ENCODE results near the gene SERINC5. TPM values are rescaled to one million over a fixed set of nuclear protein-coding genes. Genes with fewer than 3 reads are reported as not detected.

SERINC5 gene
- total RNA-seq, 1 experiment from 2014 or later = 128 TPM

DNA sequence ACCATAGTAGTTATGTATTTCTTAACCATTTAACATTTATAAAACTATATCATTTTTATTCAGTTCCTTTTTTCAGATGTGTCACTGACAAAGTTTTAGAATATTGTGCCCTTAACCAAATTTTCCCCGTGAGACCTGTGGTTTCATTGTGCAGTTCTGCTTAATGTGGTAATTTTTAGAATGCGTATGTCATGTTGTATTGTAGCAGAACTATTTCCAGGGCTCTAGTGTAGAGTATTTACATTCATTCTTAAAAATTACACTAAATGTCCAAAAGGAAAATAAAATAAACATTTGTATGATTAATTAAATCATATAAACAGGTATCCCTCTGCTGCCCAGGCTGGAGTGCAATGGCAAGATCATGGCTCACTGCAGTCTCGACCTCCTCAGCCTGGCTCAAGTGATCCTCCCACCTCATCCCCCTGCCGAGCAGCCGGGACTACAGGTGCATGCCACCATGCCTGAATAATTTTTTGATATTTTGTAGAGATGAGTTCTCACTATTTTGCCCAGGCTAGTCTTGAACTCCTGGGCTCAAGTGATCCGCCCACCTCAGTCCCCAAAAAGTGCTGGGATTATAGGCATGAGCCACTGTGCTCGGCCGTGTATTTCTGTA lies 15.4 kb downstream of the SERINC5 start (continued):
- TF ChIP-seq, protein P1, sequence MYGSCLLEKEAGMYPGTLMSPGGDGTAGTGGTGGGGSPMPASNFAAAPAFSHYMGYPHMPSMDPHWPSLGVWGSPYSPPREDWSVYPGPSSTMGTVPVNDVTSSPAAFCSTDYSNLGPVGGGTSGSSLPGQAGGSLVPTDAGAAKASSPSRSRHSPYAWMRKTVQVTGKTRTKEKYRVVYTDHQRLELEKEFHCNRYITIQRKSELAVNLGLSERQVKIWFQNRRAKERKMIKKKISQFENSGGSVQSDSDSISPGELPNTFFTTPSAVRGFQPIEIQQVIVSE (CRISPR knock-in tag; IDR thresholded peaks at IDR 0.05; ENCODE audit: borderline replicate concordance) = no peak
- TF ChIP-seq FOXJ3 (CRISPR knock-in tag; IDR thresholded peaks at IDR 0.05; ENCODE audit: borderline replicate concordance) (no peak), ATF6 (CRISPR knock-in tag; IDR thresholded peaks at IDR 0.05) (no peak), STAT6 (CRISPR knock-in tag; conservative IDR thresholded peaks at IDR 0.05; ENCODE audit: low read depth) (no peak), TEAD4 (CRISPR knock-in tag; IDR thresholded peaks at IDR 0.05) (no peak), ZNF532 (CRISPR knock-in tag; IDR thresholded peaks at IDR 0.05; ENCODE audit: borderline replicate concordance) (no peak), ZNF232 (CRISPR knock-in tag; IDR thresholded peaks at IDR 0.05) (no peak), OVOL2 (CRISPR knock-in tag; IDR thresholded peaks at IDR 0.05; ENCODE audit: borderline replicate concordance) (no peak), CREB1 (CRISPR knock-in tag; IDR thresholded peaks at IDR 0.05) (no peak), TEAD1 (CRISPR knock-in tag; IDR thresholded peaks at IDR 0.05) (no peak)
- TF ChIP-seq, protein P2, sequence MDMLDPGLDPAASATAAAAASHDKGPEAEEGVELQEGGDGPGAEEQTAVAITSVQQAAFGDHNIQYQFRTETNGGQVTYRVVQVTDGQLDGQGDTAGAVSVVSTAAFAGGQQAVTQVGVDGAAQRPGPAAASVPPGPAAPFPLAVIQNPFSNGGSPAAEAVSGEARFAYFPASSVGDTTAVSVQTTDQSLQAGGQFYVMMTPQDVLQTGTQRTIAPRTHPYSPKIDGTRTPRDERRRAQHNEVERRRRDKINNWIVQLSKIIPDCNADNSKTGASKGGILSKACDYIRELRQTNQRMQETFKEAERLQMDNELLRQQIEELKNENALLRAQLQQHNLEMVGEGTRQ (CRISPR knock-in tag; IDR thresholded peaks at IDR 0.05) = no peak

- no peaks in the 10 kb centered on the region; the same call in 1 of the 2 replicates for H3K27me3 Mint-ChIP-seq (ENCODE audit: low read depth)
- CTCF ChIA-PET = no interaction called here
Observed at GRCh38 chr5:80239680-80240367, 16.0 kb downstream of the SERINC5 start.

More at GRCh38 chr5:80239680-80240367, 16.0 kb downstream of the SERINC5 start:
- peaks cover 56% of the 10 kb centered on the region for H3K4me1 Mint-ChIP-seq
- peak overlapping the region; percentile 66 for H3K27ac Mint-ChIP-seq
- TF ChIP-seq, protein P3, sequence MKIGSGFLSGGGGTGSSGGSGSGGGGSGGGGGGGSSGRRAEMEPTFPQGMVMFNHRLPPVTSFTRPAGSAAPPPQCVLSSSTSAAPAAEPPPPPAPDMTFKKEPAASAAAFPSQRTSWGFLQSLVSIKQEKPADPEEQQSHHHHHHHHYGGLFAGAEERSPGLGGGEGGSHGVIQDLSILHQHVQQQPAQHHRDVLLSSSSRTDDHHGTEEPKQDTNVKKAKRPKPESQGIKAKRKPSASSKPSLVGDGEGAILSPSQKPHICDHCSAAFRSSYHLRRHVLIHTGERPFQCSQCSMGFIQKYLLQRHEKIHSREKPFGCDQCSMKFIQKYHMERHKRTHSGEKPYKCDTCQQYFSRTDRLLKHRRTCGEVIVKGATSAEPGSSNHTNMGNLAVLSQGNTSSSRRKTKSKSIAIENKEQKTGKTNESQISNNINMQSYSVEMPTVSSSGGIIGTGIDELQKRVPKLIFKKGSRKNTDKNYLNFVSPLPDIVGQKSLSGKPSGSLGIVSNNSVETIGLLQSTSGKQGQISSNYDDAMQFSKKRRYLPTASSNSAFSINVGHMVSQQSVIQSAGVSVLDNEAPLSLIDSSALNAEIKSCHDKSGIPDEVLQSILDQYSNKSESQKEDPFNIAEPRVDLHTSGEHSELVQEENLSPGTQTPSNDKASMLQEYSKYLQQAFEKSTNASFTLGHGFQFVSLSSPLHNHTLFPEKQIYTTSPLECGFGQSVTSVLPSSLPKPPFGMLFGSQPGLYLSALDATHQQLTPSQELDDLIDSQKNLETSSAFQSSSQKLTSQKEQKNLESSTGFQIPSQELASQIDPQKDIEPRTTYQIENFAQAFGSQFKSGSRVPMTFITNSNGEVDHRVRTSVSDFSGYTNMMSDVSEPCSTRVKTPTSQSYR (CRISPR knock-in tag; IDR thresholded peaks at IDR 0.05) = no peak
- TF ChIP-seq ZNF263 (CRISPR knock-in tag; IDR thresholded peaks at IDR 0.05; ENCODE audit: low read depth) = no peak
- TF ChIP-seq, protein P4, sequence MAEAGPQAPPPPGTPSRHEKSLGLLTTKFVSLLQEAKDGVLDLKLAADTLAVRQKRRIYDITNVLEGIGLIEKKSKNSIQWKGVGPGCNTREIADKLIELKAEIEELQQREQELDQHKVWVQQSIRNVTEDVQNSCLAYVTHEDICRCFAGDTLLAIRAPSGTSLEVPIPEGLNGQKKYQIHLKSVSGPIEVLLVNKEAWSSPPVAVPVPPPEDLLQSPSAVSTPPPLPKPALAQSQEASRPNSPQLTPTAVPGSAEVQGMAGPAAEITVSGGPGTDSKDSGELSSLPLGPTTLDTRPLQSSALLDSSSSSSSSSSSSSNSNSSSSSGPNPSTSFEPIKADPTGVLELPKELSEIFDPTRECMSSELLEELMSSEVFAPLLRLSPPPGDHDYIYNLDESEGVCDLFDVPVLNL (CRISPR knock-in tag; IDR thresholded peaks at IDR 0.05; ENCODE audit: borderline replicate concordance, low read depth) = no peak
- no peak for TF ChIP-seq FOXK1 (CRISPR knock-in tag; IDR thresholded peaks at IDR 0.05)
- TF ChIP-seq MXD4 (CRISPR knock-in tag; IDR thresholded peaks at IDR 0.05; ENCODE audit: borderline replicate concordance) = no peak
- TF ChIP-seq IRF1 (CRISPR knock-in tag; IDR thresholded peaks at IDR 0.05) = no peak
- POLR2A ChIA-PET = interaction anchor here (2.1 kb wide), 1 partner anchor 16 kb away, joined by 8 read pairs; the partner anchor contains the start of gene SERINC5
- DNase-seq (ENCODE audit: low spot score) (no peak), ATAC-seq (no peak)
- H3K9me3 Mint-ChIP-seq = peaks cover 18% of the 10 kb centered on the region
- H3K4me3 Mint-ChIP-seq = no peak overlapping the region
- peaks cover 39% of the 10 kb centered on the region for H3K36me3 Mint-ChIP-seq

Data from WTC11 (cell line).